ENCODE results near the gene FBLN2.

FBLN2 gene

DNA sequence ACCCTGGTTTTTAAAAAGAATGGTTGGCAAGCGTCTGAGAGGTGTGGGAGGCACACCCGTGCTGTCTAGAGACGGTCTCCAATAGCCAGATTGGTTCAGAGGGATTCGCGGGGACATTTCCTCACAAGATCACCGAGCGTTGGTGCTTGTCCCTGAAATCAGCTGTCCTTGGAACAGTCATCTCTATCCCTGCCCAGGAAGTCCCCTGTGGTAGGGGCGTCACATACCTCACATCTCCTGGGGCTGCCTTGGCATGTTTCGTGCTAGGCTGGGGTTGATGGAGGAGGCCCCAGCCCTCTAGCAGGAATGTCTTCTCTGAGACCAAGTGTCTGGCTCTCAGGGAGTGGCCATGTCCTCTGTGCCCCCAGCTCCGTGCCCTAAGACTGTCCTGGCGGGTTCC lies 6.8 kb downstream of the FBLN2 start:
- H3K9me3 ChIP-seq, result no peaks in the 10 kb centered on the region
- no peaks in the 10 kb centered on the region for H3K36me3 ChIP-seq
- H3K4me1 ChIP-seq (ENCODE audit: control insufficient read depth in 1 of 2, insufficient read depth in 1 of 2, low read depth in 1 of 2, low read length in 1 of 2), result no peaks in the 10 kb centered on the region
- no peak overlapping the region for H3K27ac ChIP-seq
- H3K27me3 ChIP-seq, result peaks cover 25% of the 10 kb centered on the region
- no peak overlapping the region for H3K4me3 ChIP-seq (ENCODE audit: low read depth in 1 of 2, low read length in 1 of 2)
- TF ChIP-seq, protein P1, sequence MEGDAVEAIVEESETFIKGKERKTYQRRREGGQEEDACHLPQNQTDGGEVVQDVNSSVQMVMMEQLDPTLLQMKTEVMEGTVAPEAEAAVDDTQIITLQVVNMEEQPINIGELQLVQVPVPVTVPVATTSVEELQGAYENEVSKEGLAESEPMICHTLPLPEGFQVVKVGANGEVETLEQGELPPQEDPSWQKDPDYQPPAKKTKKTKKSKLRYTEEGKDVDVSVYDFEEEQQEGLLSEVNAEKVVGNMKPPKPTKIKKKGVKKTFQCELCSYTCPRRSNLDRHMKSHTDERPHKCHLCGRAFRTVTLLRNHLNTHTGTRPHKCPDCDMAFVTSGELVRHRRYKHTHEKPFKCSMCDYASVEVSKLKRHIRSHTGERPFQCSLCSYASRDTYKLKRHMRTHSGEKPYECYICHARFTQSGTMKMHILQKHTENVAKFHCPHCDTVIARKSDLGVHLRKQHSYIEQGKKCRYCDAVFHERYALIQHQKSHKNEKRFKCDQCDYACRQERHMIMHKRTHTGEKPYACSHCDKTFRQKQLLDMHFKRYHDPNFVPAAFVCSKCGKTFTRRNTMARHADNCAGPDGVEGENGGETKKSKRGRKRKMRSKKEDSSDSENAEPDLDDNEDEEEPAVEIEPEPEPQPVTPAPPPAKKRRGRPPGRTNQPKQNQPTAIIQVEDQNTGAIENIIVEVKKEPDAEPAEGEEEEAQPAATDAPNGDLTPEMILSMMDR (IDR thresholded peaks at IDR 0.05), result no peak

DNA sequence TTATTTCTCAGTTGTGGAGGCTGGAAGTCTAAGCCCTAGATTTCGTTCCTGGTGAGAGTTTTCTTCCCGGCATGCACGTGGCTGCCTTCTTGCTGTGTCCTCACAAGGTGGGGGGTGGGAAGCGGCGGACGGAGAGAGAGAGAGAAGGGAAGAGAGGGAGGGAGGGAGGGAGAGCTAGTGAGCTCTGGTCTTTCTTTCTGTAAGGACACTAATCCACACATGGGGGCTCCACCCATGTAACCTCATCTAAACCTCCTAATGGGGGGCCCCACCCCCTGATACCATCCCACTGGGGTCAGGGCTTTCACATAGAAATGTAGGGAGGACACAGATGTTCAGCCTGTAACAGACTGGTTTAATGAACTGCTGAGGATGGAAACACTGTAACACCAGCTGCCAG lies 7.3 kb downstream of the FBLN2 start:
- no peak overlapping the region for H3K4me3 ChIP-seq (ENCODE audit: low read depth in 1 of 2, low read length in 1 of 2)
- H3K4me1 ChIP-seq (ENCODE audit: control insufficient read depth in 1 of 2, insufficient read depth in 1 of 2, low read depth in 1 of 2, low read length in 1 of 2), result no peaks in the 10 kb centered on the region
- TF ChIP-seq, protein P1 (IDR thresholded peaks at IDR 0.05), result no peak

DNA sequence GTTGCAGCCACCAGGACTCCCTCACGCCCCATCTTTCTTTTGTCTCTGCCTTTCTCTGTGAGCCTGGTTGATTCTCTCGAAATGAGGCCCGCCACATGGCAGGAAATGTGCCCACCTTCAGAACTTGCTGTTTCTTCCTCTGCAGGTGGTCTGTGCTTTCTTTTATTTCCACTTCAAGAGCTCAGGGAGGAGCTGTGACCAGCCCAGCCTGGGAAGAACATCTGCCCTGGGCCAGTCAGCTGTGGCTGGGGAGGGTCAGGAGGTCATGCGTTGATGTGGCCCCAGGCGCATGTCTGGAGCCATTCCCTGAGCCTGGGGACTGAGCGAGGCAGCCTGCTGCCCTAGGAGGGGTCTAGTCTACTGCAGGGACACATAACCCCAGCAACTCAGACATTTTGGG lies 8.0 kb downstream of the FBLN2 start:
- no peaks in the 10 kb centered on the region for H3K9me3 ChIP-seq
- TF ChIP-seq, protein P1 (IDR thresholded peaks at IDR 0.05), result no peak
- no peak overlapping the region for H3K4me3 ChIP-seq (ENCODE audit: low read depth in 1 of 2, low read length in 1 of 2)
- H3K36me3 ChIP-seq, result no peaks in the 10 kb centered on the region
- no peak overlapping the region for H3K27ac ChIP-seq
- H3K4me1 ChIP-seq (ENCODE audit: control insufficient read depth in 1 of 2, insufficient read depth in 1 of 2, low read depth in 1 of 2, low read length in 1 of 2), result no peaks in the 10 kb centered on the region
- peaks cover 23% of the 10 kb centered on the region for H3K27me3 ChIP-seq

More for the DNA sequence above, 7.3 kb downstream of the FBLN2 start:
- no peaks in the 10 kb centered on the region for H3K9me3 ChIP-seq
- no peak overlapping the region for H3K27ac ChIP-seq
- peaks cover 25% of the 10 kb centered on the region for H3K27me3 ChIP-seq
- no peaks in the 10 kb centered on the region for H3K36me3 ChIP-seq

DNA sequence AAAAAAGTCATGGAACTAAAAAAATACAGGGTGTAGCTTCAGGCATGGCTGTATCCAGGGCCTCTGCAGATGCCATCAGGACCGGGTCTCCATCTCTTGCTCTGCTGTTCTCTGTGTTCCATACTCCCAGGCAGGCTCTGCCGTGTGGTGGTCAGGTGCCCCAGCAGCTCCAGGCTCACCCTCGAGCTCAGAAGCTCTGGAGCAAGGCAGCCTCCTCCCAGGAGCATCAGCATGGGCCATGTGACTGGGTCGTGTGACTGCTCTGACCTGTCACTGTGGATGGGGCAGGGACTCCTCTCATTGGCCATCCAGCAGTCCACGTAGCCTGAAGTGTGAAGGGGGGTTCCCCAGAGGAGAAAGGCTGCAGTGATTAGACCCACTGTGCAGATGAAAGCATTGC lies 8.5 kb downstream of the FBLN2 start:
- H3K9me3 ChIP-seq, result no peaks in the 10 kb centered on the region
- no peaks in the 10 kb centered on the region for H3K4me1 ChIP-seq (ENCODE audit: control insufficient read depth in 1 of 2, insufficient read depth in 1 of 2, low read depth in 1 of 2, low read length in 1 of 2)
- H3K27me3 ChIP-seq, result peaks cover 19% of the 10 kb centered on the region
- no peak overlapping the region for H3K4me3 ChIP-seq (ENCODE audit: low read depth in 1 of 2, low read length in 1 of 2)
- H3K36me3 ChIP-seq, result no peaks in the 10 kb centered on the region
- TF ChIP-seq, protein P1 (IDR thresholded peaks at IDR 0.05), result no peak
- H3K27ac ChIP-seq, result no peak overlapping the region

DNA sequence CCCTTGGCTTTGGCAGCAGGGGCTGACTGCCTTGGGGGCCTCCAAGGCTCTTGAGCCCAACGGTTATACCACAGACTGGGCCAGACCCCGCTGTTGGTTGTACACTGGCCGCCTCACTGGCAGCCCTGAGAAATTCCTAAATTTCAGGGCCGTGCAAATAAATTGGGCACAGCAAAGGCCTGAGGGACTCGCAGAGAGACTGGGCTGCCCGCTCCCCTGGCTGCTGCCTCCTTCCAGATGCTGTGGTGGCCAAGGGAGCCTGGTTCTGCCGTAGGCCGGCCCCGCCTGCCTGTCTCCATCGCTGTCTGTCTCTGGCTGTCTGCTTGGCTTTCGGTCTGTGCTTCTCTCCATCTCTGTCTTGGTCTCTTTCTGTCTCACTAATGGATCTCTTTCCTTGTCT lies 9.0 kb downstream of the FBLN2 start:
- no peak overlapping the region for H3K27ac ChIP-seq
- TF ChIP-seq, protein P1 (IDR thresholded peaks at IDR 0.05), result no peak
- no peaks in the 10 kb centered on the region for H3K36me3 ChIP-seq
- H3K4me3 ChIP-seq (ENCODE audit: low read depth in 1 of 2, low read length in 1 of 2), result no peak overlapping the region
- H3K27me3 ChIP-seq, result peaks cover 19% of the 10 kb centered on the region
- no peaks in the 10 kb centered on the region for H3K9me3 ChIP-seq
- no peaks in the 10 kb centered on the region for H3K4me1 ChIP-seq (ENCODE audit: control insufficient read depth in 1 of 2, insufficient read depth in 1 of 2, low read depth in 1 of 2, low read length in 1 of 2)

DNA sequence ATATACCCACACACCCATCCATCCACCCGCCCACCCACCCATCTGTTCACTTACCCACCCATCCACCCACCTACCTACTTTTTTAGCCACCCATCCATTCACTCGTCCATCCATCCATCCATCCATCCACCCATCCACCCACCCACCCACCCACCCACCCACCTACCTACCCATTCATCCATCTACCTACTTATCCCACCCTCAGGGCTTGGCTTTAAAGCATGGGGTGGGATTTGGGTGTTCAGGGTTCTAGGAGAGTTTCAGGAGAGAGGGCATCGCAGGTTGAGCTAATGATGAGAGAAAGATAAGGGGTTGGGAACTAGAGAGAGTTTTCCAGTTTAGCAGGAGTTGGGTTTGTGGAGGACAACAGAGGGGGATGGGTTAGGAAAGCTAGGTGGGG lies 9.7 kb downstream of the FBLN2 start:
- no peaks in the 10 kb centered on the region for H3K36me3 ChIP-seq
- TF ChIP-seq, protein P1 (IDR thresholded peaks at IDR 0.05), result no peak
- peaks cover 14% of the 10 kb centered on the region for H3K27me3 ChIP-seq
- no peak overlapping the region for H3K27ac ChIP-seq
- H3K4me1 ChIP-seq (ENCODE audit: control insufficient read depth in 1 of 2, insufficient read depth in 1 of 2, low read depth in 1 of 2, low read length in 1 of 2), result no peaks in the 10 kb centered on the region
- H3K4me3 ChIP-seq (ENCODE audit: low read depth in 1 of 2, low read length in 1 of 2), result no peak overlapping the region
- no peaks in the 10 kb centered on the region for H3K9me3 ChIP-seq

Data from neutrophil (primary cell).